ENCODE data around the gene PATE4.

Gene PATE4

GRCh38 chr11:125871391-125872137 lies 38.4 kb downstream of the PATE4 start:
- H3K4me3 ChIP-seq (ENCODE audit: low read length), result no peak overlapping the region
- DNase-seq (ENCODE audit: low read depth), result peak; percentile 2
- TF ChIP-seq, protein P1, sequence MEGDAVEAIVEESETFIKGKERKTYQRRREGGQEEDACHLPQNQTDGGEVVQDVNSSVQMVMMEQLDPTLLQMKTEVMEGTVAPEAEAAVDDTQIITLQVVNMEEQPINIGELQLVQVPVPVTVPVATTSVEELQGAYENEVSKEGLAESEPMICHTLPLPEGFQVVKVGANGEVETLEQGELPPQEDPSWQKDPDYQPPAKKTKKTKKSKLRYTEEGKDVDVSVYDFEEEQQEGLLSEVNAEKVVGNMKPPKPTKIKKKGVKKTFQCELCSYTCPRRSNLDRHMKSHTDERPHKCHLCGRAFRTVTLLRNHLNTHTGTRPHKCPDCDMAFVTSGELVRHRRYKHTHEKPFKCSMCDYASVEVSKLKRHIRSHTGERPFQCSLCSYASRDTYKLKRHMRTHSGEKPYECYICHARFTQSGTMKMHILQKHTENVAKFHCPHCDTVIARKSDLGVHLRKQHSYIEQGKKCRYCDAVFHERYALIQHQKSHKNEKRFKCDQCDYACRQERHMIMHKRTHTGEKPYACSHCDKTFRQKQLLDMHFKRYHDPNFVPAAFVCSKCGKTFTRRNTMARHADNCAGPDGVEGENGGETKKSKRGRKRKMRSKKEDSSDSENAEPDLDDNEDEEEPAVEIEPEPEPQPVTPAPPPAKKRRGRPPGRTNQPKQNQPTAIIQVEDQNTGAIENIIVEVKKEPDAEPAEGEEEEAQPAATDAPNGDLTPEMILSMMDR (conservative IDR thresholded peaks at IDR 0.05; ENCODE audit: low read depth, low read length), result peak; percentile 76

GRCh38 chr11:125872138-125872491 lies 39.0 kb downstream of the PATE4 start:
- no peak overlapping the region for H3K4me3 ChIP-seq (ENCODE audit: low read length)
- DNase-seq (ENCODE audit: low read depth), result no peak
- TF ChIP-seq, protein P1 (conservative IDR thresholded peaks at IDR 0.05; ENCODE audit: low read depth, low read length), result no peak

GRCh38 chr11:125873881-125874555 lies 40.9 kb downstream of the PATE4 start:
- DNase-seq (ENCODE audit: low read depth), result no peak
- no peak overlapping the region for H3K4me3 ChIP-seq (ENCODE audit: low read length)

GRCh38 chr11:125874556-125875124 lies 41.5 kb downstream of the PATE4 start:
- peak; percentile 25 for DNase-seq (ENCODE audit: low read depth)
- TF ChIP-seq, protein P1 (conservative IDR thresholded peaks at IDR 0.05; ENCODE audit: low read depth, low read length), result peak; percentile 86
- H3K4me3 ChIP-seq (ENCODE audit: low read length), result no peak overlapping the region

More at GRCh38 chr11:125873881-125874555, 40.9 kb downstream of the PATE4 start:
- TF ChIP-seq, protein P1 (conservative IDR thresholded peaks at IDR 0.05; ENCODE audit: low read depth, low read length), result no peak

DNA sequence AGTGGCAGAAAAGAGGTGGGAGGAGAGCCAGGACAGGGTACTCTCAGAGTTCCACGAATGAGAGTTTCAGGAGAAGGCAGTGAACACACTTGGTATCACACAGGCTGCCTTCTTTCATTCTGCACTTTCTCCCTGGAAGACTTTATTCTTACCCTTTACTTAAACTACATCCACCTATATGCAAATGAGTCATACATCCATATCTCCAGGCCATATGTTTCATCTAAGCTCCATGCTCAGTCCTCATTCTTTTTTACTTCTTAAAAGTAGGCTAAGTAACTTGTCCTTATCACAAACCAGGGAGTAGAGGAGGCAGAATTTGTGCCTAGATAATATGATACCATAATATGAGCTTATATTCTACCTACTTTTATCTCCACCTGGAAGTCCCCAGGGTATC lies 48.2 kb downstream of the PATE4 start:
- DNase-seq (ENCODE audit: low read depth), result no peak
- no peak overlapping the region for H3K4me3 ChIP-seq (ENCODE audit: low read length)
- TF ChIP-seq, protein P1 (conservative IDR thresholded peaks at IDR 0.05; ENCODE audit: low read depth, low read length), result no peak

DNA sequence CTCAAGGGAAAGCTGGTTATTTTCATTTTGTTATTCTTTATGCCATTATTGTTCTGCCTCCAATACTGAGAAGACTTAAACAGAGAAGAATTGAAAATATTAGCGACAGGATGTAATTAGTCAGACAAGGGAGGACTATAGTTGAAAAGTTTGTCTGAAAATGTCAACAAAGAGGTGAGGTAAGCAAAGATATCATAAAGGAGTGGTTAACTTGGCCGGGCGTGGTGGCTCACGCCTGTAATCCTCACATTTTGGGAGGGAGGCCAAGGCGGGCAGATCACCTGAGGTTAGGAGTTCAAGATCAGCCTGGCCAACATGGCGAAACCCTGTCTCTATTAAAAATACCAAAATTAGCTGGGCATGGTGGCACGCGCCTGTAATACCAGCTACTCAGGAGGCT lies 50.3 kb downstream of the PATE4 start:
- no peak for DNase-seq (ENCODE audit: low read depth)
- no peak overlapping the region for H3K4me3 ChIP-seq (ENCODE audit: low read length)
- TF ChIP-seq, protein P1 (conservative IDR thresholded peaks at IDR 0.05; ENCODE audit: low read depth, low read length), result no peak
